Common myeloid progenitor, CD34-positive (primary cell): ENCODE results near the gene KIAA1586.
A peak's percentile ranks its signal among the peaks of the same experiment; 100 is the strongest.
"Not testable (repeated sequence)": the region's sequence is repeated elsewhere in the genome, so short reads cannot be mapped to it uniquely, and the experiment has no call there.

Source experiments
- CTCF ChIA-PET: fragments of 350-600 bp; sonication (Branson Sonifier 250); formaldehyde crosslinking; loops from one replicate; lab custom pipeline; 2021; ENCODE audit warnings: antibody characterized with exemption; lab: Charles Lee
- POLR2A ChIA-PET: fragments of 350-600 bp; sonication (Branson Sonifier 250); formaldehyde crosslinking; loops from one replicate; lab custom pipeline; 2021; ENCODE audit warnings: antibody characterized with exemption; lab: Charles Lee
- DNase-seq, 3 donors: peaks; one replicate each; pipeline versions ENCODE4 v3.0.0 to v3.0.0-alpha.2; 2013
- H3K27ac ChIP-seq, 2 experiments: 1 replicate in 1 of 2; 2 replicates in 1 of 2; pipeline ENCODE4 v1.7.0; 2013; ENCODE audit warnings: inconsistent platforms in 2 of 2, low read length in 2 of 2, mild to moderate bottlenecking in 2 of 2, low read depth in 1 of 2, moderate library complexity in 1 of 2; ENCODE audit not compliant: severe bottlenecking in 2 of 2, insufficient read depth in 1 of 2, poor library complexity in 1 of 2
- H3K27me3 ChIP-seq, 5 experiments: replicated peaks in 2 of 5; 1 replicate in 3 of 5; 2 replicates in 2 of 5; pipeline versions ENCODE4 v1.6.1 to v1.7.0; 2013; ENCODE audit warnings: low read length in 4 of 5, mild to moderate bottlenecking in 2 of 5, moderate library complexity in 2 of 5, inconsistent platforms in 1 of 5; ENCODE audit not compliant: insufficient read depth in 5 of 5, control insufficient read depth in 4 of 5
- H3K36me3 ChIP-seq, 4 experiments: 1 replicate in 2 of 4; 2 replicates in 2 of 4; pipeline versions ENCODE4 v1.6.1 to v1.7.0; 2013; ENCODE audit warnings: low read length in 3 of 4, control low read depth in 1 of 4, mild to moderate bottlenecking in 1 of 4; ENCODE audit not compliant: control insufficient read depth in 4 of 4, insufficient read depth in 4 of 4
- H3K4me1 ChIP-seq, 4 experiments: 1 replicate in 3 of 4; 2 replicates in 1 of 4; pipeline versions ENCODE4 v1.6.1 to v1.7.1; 2013; ENCODE audit warnings: low read length in 3 of 4, mild to moderate bottlenecking in 3 of 4, control low read depth in 1 of 4, inconsistent platforms in 1 of 4, moderate library complexity in 1 of 4; ENCODE audit not compliant: control insufficient read depth in 4 of 4, insufficient read depth in 4 of 4; ENCODE audit errors: control extremely low read depth in 1 of 4
- H3K4me3 ChIP-seq, 7 experiments: 1 replicate in 4 of 7; 2 replicates in 3 of 7; pipeline versions ENCODE4 v1.5.1 to v1.7.0; 2013; ENCODE audit warnings: mild to moderate bottlenecking in 7 of 7, low read length in 6 of 7, moderate library complexity in 6 of 7, inconsistent platforms in 2 of 7, low read depth in 2 of 7, control low read depth in 1 of 7; ENCODE audit not compliant: insufficient read depth in 4 of 7, control insufficient read depth in 1 of 7; ENCODE audit errors: extremely low read depth in 1 of 7
- H3K9me3 ChIP-seq, 5 experiments: 1 replicate in 4 of 5; 2 replicates in 1 of 5; pipeline versions ENCODE4 v1.6.1 to v1.7.1; 2013; ENCODE audit warnings: low read length in 4 of 5, mild to moderate bottlenecking in 2 of 5, inconsistent platforms in 1 of 5, low read depth in 1 of 5, moderate library complexity in 1 of 5; ENCODE audit not compliant: control insufficient read depth in 4 of 5, insufficient read depth in 2 of 5; ENCODE audit errors: control extremely low read depth in 1 of 5
- WGBS: methylation state at CpG from one replicate; pipeline ENCODE4 v1.1.5; 2013; ENCODE audit not compliant: insufficient coverage; 5-methylcytosine and 5-hydroxymethylcytosine counted together

KIAA1586 gene

DNA sequence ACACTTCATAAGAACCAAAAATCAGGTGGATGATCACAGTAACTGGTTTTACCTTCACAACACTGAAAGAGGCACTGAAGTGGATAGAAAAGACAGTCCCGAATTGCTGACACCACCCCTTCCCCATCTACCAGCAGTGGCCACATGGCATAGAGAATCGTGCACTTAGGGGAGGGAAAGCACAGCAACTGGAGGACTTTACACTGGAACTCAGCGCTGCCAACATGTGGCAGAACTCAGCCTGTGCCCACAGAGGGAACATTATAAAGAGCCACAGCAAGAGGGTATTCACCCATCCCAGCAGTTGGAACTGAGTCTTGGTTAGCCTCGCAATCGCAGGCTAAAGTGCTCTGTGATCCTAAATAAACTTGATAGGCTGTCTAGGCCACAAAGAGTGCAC lies 6.5 kb upstream of the KIAA1586 start:
- Histone ChIP-seq H3K4me3 (no peak overlapping the region), H3K27me3 (no peaks in the 10 kb centered on the region), H3K27ac (no peak overlapping the region), H3K4me1 (no peaks in the 10 kb centered on the region), H3K36me3 (no peaks in the 10 kb centered on the region), H3K9me3 (no peaks in the 10 kb centered on the region)
- DNase-seq: peak in 2 of 3 donors; percentile 18 to 23
- ChIA-PET POLR2A (no interaction called here), CTCF (interaction anchor here (1.8 to 2.4 kb wide), 2 partner anchors 19 to 135 kb away, joined by 8 to 9 read pairs; no protein-coding TSS in a partner anchor)
- 92% methylated on average over 5 of the region's 5 CpGs for WGBS

DNA sequence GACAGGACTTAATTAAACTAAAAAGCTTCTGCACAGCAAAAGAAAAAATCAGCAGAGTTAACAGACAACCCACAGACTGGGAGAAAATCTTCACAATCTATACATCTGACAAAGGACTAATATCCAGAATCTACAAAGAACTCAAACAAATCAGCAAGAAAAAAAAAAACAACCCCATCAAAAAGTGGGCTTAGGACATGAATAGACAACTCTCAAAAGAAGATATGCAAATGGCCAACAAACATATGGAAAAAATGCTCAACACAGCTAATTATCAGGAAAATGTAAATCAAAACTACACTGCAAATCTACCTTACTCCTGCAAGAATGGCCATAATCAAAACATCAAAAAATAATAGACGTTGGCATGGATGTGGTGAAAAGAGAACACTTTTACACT lies 2.4 kb upstream of the KIAA1586 start:
- WGBS: no CpG with 5 or more reads among the region's 1 CpG
- H3K9me3 ChIP-seq, DNase-seq, POLR2A ChIA-PET, H3K36me3 ChIP-seq, H3K27ac ChIP-seq, H3K27me3 ChIP-seq, CTCF ChIA-PET, H3K4me3 ChIP-seq: not testable (repeated sequence)
- H3K4me1 ChIP-seq: peaks cover 0 to 11% (median 6%) of the 10 kb centered on the region in 4 experiments

DNA sequence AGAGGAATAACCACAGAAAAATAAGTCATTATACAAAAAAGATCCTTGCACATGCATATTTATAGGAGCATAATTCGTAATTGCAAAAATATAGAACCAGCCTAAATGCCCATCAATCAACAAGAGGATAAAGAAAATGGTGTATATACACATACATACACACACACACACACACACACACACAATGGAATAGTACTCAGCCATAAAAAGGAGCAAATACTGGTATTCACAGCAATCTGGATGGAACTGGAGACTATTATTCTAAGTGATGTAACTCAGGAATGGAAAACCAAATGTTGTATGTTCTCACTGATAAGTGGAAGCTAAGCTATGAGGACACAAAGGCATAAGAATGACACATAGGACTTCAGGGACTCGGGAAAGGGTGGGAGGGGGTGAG lies 1.9 kb upstream of the KIAA1586 start:
- H3K9me3 ChIP-seq: no peaks in the 10 kb centered on the region
- WGBS: no CpG with 5 or more reads among the region's 2 CpGs
- H3K36me3 ChIP-seq: peaks cover 0 to 5% (median 4%) of the 10 kb centered on the region in 4 experiments
- ChIA-PET POLR2A (no interaction called here), CTCF (no interaction called here)
- H3K4me3 ChIP-seq: no peak overlapping the region
- H3K4me1 ChIP-seq: peaks cover 0 to 13% (median 6%) of the 10 kb centered on the region in 4 experiments
- H3K27me3 ChIP-seq: no peaks in the 10 kb centered on the region
- no peak overlapping the region for H3K27ac ChIP-seq
- no peak for DNase-seq

DNA sequence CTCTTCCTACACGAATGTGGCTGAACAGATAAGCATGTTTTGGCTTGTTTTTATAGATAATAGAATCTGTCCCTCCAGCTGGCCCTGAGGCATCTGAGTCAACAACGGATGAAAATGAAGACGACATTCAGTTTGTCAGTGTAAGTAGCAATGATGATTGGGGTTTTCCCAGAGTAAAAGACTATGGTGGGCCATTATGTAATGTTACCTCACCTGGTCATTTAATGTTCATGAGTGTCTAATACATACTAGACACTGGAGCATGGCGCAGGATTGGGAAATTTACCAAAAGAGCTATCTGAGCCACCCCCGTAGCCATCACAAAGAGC lies 728 bp downstream of the KIAA1586 start:
- Histone ChIP-seq H3K4me1 (peaks cover 0 to 13% (median 6%) of the 10 kb centered on the region in 4 experiments), H3K36me3 (peaks cover 6 to 24% (median 13%) of the 10 kb centered on the region in 4 experiments)
- H3K27ac ChIP-seq, CTCF ChIA-PET, POLR2A ChIA-PET, H3K4me3 ChIP-seq, DNase-seq, H3K9me3 ChIP-seq, H3K27me3 ChIP-seq: not testable (repeated sequence)
- no CpG with 5 or more reads among the region's 5 CpGs for WGBS

DNA sequence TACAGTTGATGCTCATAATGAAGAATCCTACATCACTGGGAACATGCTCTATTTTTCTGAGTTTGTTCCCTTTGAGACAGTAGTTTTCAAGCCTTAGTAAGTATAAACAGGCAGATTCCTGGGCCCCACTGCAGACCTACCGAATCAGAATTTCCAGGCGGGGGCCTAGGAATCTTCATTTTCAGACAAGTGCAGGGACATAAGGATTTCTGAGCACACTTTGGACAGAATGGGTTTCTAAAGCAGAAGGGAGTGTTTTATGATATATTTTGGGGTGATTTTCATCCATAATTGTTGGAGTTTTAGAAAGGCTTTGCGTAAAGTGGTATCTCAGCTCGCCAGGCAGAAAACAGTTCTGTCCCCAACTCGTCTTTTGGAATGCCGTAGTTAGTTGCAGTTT lies 1.4 kb downstream of the KIAA1586 start:
- peak overlapping the region in 3 of 7 experiments; percentile 44 to 48 (median 46) for H3K4me3 ChIP-seq
- peaks cover 0 to 13% (median 6%) of the 10 kb centered on the region in 4 experiments for H3K4me1 ChIP-seq
- DNase-seq, H3K27me3 ChIP-seq, H3K9me3 ChIP-seq, POLR2A ChIA-PET, CTCF ChIA-PET: not testable (repeated sequence)
- H3K36me3 ChIP-seq: peaks cover 7 to 28% (median 16%) of the 10 kb centered on the region in 4 experiments
- H3K27ac ChIP-seq: peak overlapping the region in 1 of 2 experiments; percentile 66
- 92% methylated on average over 2 of the region's 6 CpGs for WGBS

DNA sequence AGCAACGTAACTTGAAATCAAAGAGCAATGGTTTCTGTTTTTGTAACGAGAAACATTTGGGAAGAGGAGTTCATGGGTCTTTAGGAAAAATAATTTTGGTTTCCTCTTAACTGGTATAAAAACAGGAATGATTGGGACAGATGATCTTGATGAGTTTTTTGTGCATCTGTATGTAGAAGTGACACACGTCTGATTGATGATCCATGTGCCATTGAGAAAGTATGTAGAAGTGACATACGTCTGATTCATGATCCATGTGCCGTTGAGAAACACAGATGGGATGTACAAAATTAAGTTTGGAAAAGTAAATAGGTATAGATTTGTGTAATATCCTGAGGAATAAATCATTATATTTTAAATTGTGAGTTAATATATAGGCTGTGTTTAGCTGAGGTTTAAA lies 2.1 kb downstream of the KIAA1586 start:
- 96% methylated on average over 4 of the region's 5 CpGs for WGBS
- Histone ChIP-seq H3K36me3 (peaks cover 13 to 34% (median 21%) of the 10 kb centered on the region in 4 experiments), H3K27ac (peak overlapping the region in 1 of 2 experiments; percentile 66), H3K4me1 (peaks cover 0 to 13% (median 6%) of the 10 kb centered on the region in 4 experiments), H3K27me3 (no peaks in the 10 kb centered on the region), H3K4me3 (peak overlapping the region in 1 of 7 experiments; percentile 46), H3K9me3 (no peaks in the 10 kb centered on the region)
- ChIA-PET CTCF (interaction anchor here (1.2 kb wide), 1 partner anchor 28 kb away, joined by 4 read pairs; no protein-coding TSS in a partner anchor), POLR2A (no interaction called here)
- DNase-seq: no peak

DNA sequence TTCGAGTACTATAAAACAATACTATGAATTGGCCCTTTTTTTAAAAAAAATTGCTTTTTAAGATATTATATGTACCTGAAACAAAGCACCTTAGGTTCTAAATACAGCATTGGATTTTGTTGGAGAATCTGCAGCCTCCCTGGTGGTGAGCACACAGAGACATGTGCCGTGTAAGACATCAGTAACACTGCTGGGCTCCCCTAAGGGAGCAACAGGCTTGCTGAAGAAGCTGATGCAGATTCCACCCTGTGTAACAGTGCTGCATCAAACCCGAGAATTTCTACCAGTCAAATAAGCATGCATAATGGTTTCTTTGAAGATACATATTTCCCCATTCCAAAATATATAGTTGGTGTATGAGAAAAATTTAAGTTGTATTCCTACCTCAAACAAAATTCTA lies 17.4 kb downstream of the KIAA1586 start:
- ChIA-PET POLR2A (no interaction called here), CTCF (no interaction called here)
- WGBS: 100% methylated on average over 1 of the region's 3 CpGs
- DNase-seq: no peak
- H3K4me1 ChIP-seq: no peaks in the 10 kb centered on the region
- no peak overlapping the region for H3K4me3 ChIP-seq
- no peaks in the 10 kb centered on the region for H3K9me3 ChIP-seq
- peaks cover 10 to 32% (median 21%) of the 10 kb centered on the region in 4 experiments for H3K36me3 ChIP-seq
- no peaks in the 10 kb centered on the region for H3K27me3 ChIP-seq
- H3K27ac ChIP-seq: no peak overlapping the region
